ENCODE measurements around the gene MYO3B. TPM values are rescaled to one million over a fixed set of nuclear protein-coding genes. Genes with fewer than 3 reads are reported as not detected.
"Not testable (repeated sequence)": the region's sequence is repeated elsewhere in the genome, so short reads cannot be mapped to it uniquely, and the experiment has no call there.

MYO3B gene
- total RNA-seq, 4 donors from 2014 or later = 0.48 TPM; not detected in 3

DNA sequence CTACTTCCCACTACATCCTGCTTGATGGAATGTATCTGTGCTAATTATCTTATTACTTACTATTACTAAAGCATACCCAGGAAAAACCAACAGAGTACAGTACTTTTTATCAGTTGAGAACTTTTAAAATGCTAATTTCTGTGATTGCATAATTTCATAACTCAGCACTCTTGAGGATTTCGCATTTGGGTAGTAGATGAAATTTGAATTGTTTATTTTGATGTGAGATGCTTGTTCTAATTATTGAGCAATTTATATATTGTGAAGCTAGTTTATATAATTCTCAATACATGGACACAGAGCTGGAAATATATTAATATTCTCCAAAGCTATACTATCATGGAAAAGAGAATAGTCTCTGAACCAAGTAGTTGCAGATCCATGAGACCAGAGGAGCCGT lies 432.7 kb downstream of the MYO3B start:
- in situ Hi-C loops (cut with MboI; ENCODE audit: low pct_ligation_motif_present in 1 of 4, low pct_unique_long_range_greater_than_20kb in 1 of 4, low sequenced_read_pairs in 3 of 4) = no loop called here
- H3K27ac ChIP-seq = no peak overlapping the region
- H3K9me3 ChIP-seq = no peaks in the 10 kb centered on the region
- no peaks in the 10 kb centered on the region for H3K36me3 ChIP-seq
- intact Hi-C loops (cut with DNase I; ENCODE audit: low total_unique reads) = no loop called here
- no peak for DNase-seq
- H3K4me3 ChIP-seq = no peak overlapping the region
- no peak for TF ChIP-seq EP300 (IDR thresholded peaks at IDR 0.05; ENCODE audit: low read depth)
- TF ChIP-seq POLR2A (IDR thresholded peaks at IDR 0.05) = no peak
- TF ChIP-seq, protein P1, sequence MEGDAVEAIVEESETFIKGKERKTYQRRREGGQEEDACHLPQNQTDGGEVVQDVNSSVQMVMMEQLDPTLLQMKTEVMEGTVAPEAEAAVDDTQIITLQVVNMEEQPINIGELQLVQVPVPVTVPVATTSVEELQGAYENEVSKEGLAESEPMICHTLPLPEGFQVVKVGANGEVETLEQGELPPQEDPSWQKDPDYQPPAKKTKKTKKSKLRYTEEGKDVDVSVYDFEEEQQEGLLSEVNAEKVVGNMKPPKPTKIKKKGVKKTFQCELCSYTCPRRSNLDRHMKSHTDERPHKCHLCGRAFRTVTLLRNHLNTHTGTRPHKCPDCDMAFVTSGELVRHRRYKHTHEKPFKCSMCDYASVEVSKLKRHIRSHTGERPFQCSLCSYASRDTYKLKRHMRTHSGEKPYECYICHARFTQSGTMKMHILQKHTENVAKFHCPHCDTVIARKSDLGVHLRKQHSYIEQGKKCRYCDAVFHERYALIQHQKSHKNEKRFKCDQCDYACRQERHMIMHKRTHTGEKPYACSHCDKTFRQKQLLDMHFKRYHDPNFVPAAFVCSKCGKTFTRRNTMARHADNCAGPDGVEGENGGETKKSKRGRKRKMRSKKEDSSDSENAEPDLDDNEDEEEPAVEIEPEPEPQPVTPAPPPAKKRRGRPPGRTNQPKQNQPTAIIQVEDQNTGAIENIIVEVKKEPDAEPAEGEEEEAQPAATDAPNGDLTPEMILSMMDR (IDR thresholded peaks at IDR 0.05) = no peak
- no peaks in the 10 kb centered on the region for H3K27me3 ChIP-seq
- 77 to 100% methylated on average over 2 of the region's 2 CpGs for whole genome bisulfite sequencing, 2 donors (ENCODE audit: low coverage in 1 of 2)
- H3K4me1 ChIP-seq = no peaks in the 10 kb centered on the region

GRCh38 chr2:170618948-170619347 lies 441.0 kb downstream of the MYO3B start:
- in situ Hi-C loops (cut with MboI; ENCODE audit: low pct_ligation_motif_present in 1 of 4, low pct_unique_long_range_greater_than_20kb in 1 of 4, low sequenced_read_pairs in 3 of 4); H3K4me3 ChIP-seq; intact Hi-C loops (cut with DNase I; ENCODE audit: low total_unique reads); H3K27me3 ChIP-seq; H3K4me1 ChIP-seq; H3K9me3 ChIP-seq; H3K27ac ChIP-seq; DNase-seq; H3K36me3 ChIP-seq: not testable (repeated sequence)
- WGBS, 2 donors (ENCODE audit: low coverage in 1 of 2) = 67% methylated on average over 5 of the region's 7 CpGs; no CpG with 5 or more reads in 1 of the 2 donors

DNA sequence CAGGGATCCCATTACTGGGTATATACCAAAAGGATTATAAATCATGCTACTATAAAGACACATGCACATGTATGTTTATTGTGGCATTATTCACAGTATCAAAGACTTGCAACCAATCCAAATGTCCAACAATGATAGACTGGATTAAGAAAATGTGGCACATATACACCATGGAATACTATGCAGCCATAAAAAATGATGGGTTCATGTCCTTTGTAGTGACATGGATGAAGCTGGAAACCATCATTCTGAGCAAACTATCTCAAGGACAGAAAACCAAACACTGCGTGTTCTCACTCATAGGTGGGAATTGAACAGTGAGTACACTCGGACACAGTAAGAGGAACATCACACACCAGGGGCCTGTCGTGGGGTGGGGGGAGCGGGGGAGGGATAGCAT lies 457.1 kb downstream of the MYO3B start:
- 94 to 100% methylated on average over 2 to 4 of the region's 4 CpGs for WGBS, 2 donors (ENCODE audit: low coverage in 1 of 2)
- DNase-seq; intact Hi-C loops (cut with DNase I; ENCODE audit: low total_unique reads); H3K27ac ChIP-seq; H3K36me3 ChIP-seq; H3K9me3 ChIP-seq; H3K27me3 ChIP-seq; H3K4me1 ChIP-seq; in situ Hi-C loops (cut with MboI; ENCODE audit: low pct_ligation_motif_present in 1 of 4, low pct_unique_long_range_greater_than_20kb in 1 of 4, low sequenced_read_pairs in 3 of 4); H3K4me3 ChIP-seq: not testable (repeated sequence)

- 81 to 83% methylated on average over 2 to 3 of the region's 3 CpGs for WGBS, 2 donors (ENCODE audit: low coverage in 1 of 2)
- H3K36me3 ChIP-seq = no peaks in the 10 kb centered on the region
- in situ Hi-C loops (cut with MboI; ENCODE audit: low pct_ligation_motif_present in 1 of 4, low pct_unique_long_range_greater_than_20kb in 1 of 4, low sequenced_read_pairs in 3 of 4) = no loop called here
- intact Hi-C loops (cut with DNase I; ENCODE audit: low total_unique reads) = no loop called here
- H3K4me3 ChIP-seq = no peak overlapping the region
- H3K9me3 ChIP-seq = no peaks in the 10 kb centered on the region
- no peak overlapping the region for H3K27ac ChIP-seq
- H3K27me3 ChIP-seq = no peaks in the 10 kb centered on the region
- DNase-seq = no peak
- TF ChIP-seq EP300 (IDR thresholded peaks at IDR 0.05; ENCODE audit: low read depth) (no peak), POLR2A (IDR thresholded peaks at IDR 0.05) (no peak), POLR2AphosphoS5 (IDR thresholded peaks at IDR 0.05) (no peak)
- TF ChIP-seq, protein P1 (IDR thresholded peaks at IDR 0.05) = no peak
- H3K4me1 ChIP-seq = no peaks in the 10 kb centered on the region
These were observed 461.7 kb downstream of the MYO3B start for GRCh38 chr2:170639635-170640034.

DNA sequence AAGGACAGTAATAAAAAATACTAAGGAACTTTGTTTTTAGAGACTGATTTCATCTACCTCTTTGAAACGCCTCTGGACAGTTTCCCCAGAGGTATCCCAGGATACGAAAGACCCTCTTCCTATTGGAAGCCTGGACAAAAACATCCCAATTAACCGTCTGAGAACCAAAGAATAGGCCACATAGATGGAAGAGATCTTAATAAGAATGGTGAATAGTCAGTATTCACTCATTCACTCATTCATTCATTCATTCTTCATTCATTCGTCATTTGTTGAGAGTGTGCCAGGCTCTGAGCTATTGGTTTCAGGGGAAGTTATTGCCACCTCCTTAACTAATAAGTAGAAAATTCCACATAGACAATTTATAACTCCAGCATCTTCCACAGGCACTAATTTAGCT lies 464.0 kb downstream of the MYO3B start:
- no peak for DNase-seq
- intact Hi-C loops (cut with DNase I; ENCODE audit: low total_unique reads) (no loop called here), in situ Hi-C loops (cut with MboI; ENCODE audit: low pct_ligation_motif_present in 1 of 4, low pct_unique_long_range_greater_than_20kb in 1 of 4, low sequenced_read_pairs in 3 of 4) (no loop called here)
- H3K9me3 ChIP-seq = no peaks in the 10 kb centered on the region
- no peaks in the 10 kb centered on the region for H3K27me3 ChIP-seq
- no peak overlapping the region for H3K27ac ChIP-seq
- no peaks in the 10 kb centered on the region for H3K36me3 ChIP-seq
- H3K4me1 ChIP-seq = no peaks in the 10 kb centered on the region
- 80 to 87% methylated on average over 3 to 4 of the region's 4 CpGs for WGBS, 2 donors (ENCODE audit: low coverage in 1 of 2)
- no peak overlapping the region for H3K4me3 ChIP-seq
- TF ChIP-seq EP300 (IDR thresholded peaks at IDR 0.05; ENCODE audit: low read depth) = no peak
- no peak for TF ChIP-seq POLR2AphosphoS5 (IDR thresholded peaks at IDR 0.05)

GRCh38 chr2:170643346-170643745 lies 465.4 kb downstream of the MYO3B start:
- Histone ChIP-seq H3K4me3 (no peak overlapping the region), H3K9me3 (no peaks in the 10 kb centered on the region), H3K27me3 (no peaks in the 10 kb centered on the region), H3K36me3 (no peaks in the 10 kb centered on the region), H3K27ac (no peak overlapping the region), H3K4me1 (no peaks in the 10 kb centered on the region)
- intact Hi-C loops (cut with DNase I; ENCODE audit: low total_unique reads) (no loop called here), in situ Hi-C loops (cut with MboI; ENCODE audit: low pct_ligation_motif_present in 1 of 4, low pct_unique_long_range_greater_than_20kb in 1 of 4, low sequenced_read_pairs in 3 of 4) (no loop called here)
- WGBS, 2 donors (ENCODE audit: low coverage in 1 of 2) = 80 to 100% methylated on average over 1 to 2 of the region's 2 CpGs
- TF ChIP-seq, protein P1 (IDR thresholded peaks at IDR 0.05) = no peak
- TF ChIP-seq EP300 (IDR thresholded peaks at IDR 0.05; ENCODE audit: low read depth) (no peak), POLR2A (IDR thresholded peaks at IDR 0.05) (no peak), POLR2AphosphoS5 (IDR thresholded peaks at IDR 0.05) (no peak)
- DNase-seq = no peak
